GM12878 (cell line): ENCODE measurements around the gene SMAD5. TPM values are rescaled to one million over a fixed set of nuclear protein-coding genes. Genes with fewer than 3 reads are reported as not detected.

Experiments
- ATAC-seq: fragments of 200-7000 bp; cut with Tn5 transposase; 3 replicates; pipeline ENCODE4 v1.9.1; 2020; ENCODE audit warnings: mild to moderate bottlenecking, moderate library complexity
- BruUV-seq: library from RNA; stranded (reverse); fragments of 400-500 nt; replicated peaks from 2 replicates; lab custom pipeline; 2021; lab: Mats Ljungman, UMichigan
- CTCF ChIA-PET: fragments of 300-600 bp; sonication (Branson Sonifier 250); formaldehyde crosslinking; extraction: SDS; loops from one replicate; lab custom pipeline; 2021; ENCODE audit warnings: inconsistent platforms; lab: Yijun Ruan, JAX
- POLR2A ChIA-PET: fragments of 350-600 bp; formaldehyde crosslinking; extraction: SDS; loops from one replicate; lab custom pipeline; 2021; ENCODE audit warnings: inconsistent platforms; lab: Charles Lee
- RAD21 ChIA-PET: fragments of 300-600 bp; sonication (Branson Sonifier 250); formaldehyde crosslinking; loops from one replicate; lab custom pipeline; 2023; ENCODE audit warnings: antibody characterized with exemption; ENCODE audit not compliant: unreplicated experiment; lab: Charles Lee
- SMC1A ChIA-PET: fragments of 300-600 bp; sonication (Branson Sonifier 250); formaldehyde crosslinking; loops from one replicate; lab custom pipeline; 2023; ENCODE audit not compliant: unreplicated experiment, uncharacterized antibody; lab: Charles Lee
- DNase-seq: peaks from one replicate; pipeline ENCODE4 v3.0.0-alpha.2; 2011; ENCODE audit warnings: low read depth, low spot score
- FAIRE-seq: peaks from 3 replicates; lab custom pipeline; 2011; peaks lifted over from hg19 to GRCh38; lab: Jason Lieb, UNC
- H2AFZ ChIP-seq: 2 replicates; pipeline ENCODE4 v1.6.0; 2011; ENCODE audit warnings: low read depth, low read length, control low read depth; ENCODE audit not compliant: control insufficient read depth
- H3K27ac ChIP-seq: 2 replicates; pipeline ENCODE4 v1.5.1; 2011; ENCODE audit warnings: control low read depth; ENCODE audit not compliant: control insufficient read depth, insufficient read depth
- H3K27me3 ChIP-seq, 2 experiments: replicated peaks in 1 of 2; 2 replicates each; pipeline versions ENCODE4 v1.6.0 to v1.6.1; 2011; ENCODE audit warnings: low read length in 1 of 2; ENCODE audit not compliant: control insufficient read depth in 2 of 2, insufficient read depth in 2 of 2
- H3K36me3 ChIP-seq, 2 experiments: 2 replicates each; pipeline ENCODE4 v1.5.1; 2011; ENCODE audit warnings: low read length in 1 of 2; ENCODE audit not compliant: control insufficient read depth in 2 of 2, insufficient read depth in 2 of 2
- H3K4me1 ChIP-seq: 2 replicates; pipeline ENCODE4 v1.6.1; 2011; ENCODE audit warnings: mild to moderate bottlenecking, low read length, moderate library complexity, mixed read lengths; ENCODE audit not compliant: control insufficient read depth, insufficient read depth
- H3K4me2 ChIP-seq: 2 replicates; pipeline ENCODE4 v1.6.0; 2011; ENCODE audit warnings: control low read depth; ENCODE audit not compliant: control insufficient read depth, insufficient read depth
- H3K4me3 ChIP-seq: fragments of 200-600 bp; sonication (generic); 2 replicates; pipeline ENCODE4 v1.5.1; 2016
- H3K79me2 ChIP-seq: 2 replicates; pipeline ENCODE4 v1.6.0; 2011; ENCODE audit warnings: low read length; ENCODE audit not compliant: control insufficient read depth, insufficient read depth
- H3K9ac ChIP-seq: 2 replicates; pipeline ENCODE4 v1.8.0; 2011; ENCODE audit warnings: low read length, control low read depth, mixed read lengths; ENCODE audit not compliant: control insufficient read depth, insufficient read depth
- H3K9me3 ChIP-seq: replicated peaks from 3 replicates; pipeline ENCODE4 v1.5.1; 2011; ENCODE audit warnings: mild to moderate bottlenecking, low read length; ENCODE audit not compliant: control insufficient read depth, insufficient read depth
- H4K20me1 ChIP-seq: 2 replicates; pipeline ENCODE4 v1.6.0; 2011; ENCODE audit not compliant: control insufficient read depth, insufficient read depth
- EZH2 ChIP-seq: IDR thresholded peaks from 2 replicates; pipeline ENCODE4 v1.6.1; 2012; ENCODE audit warnings: low read depth, mild to moderate bottlenecking, control low read depth, inconsistent platforms, low read length, borderline replicate concordance; ENCODE audit not compliant: control insufficient read depth
- MYB ChIP-seq: fragments of 150-350 bp; IDR thresholded peaks from 2 replicates; pipeline ENCODE4 v1.6.1; 2014; ENCODE audit warnings: mild to moderate bottlenecking, low read depth, low read length, borderline replicate concordance
- PKNOX1 ChIP-seq: fragments of 450-650 bp; IDR thresholded peaks from 2 replicates; pipeline ENCODE4 v1.6.1; 2016; ENCODE audit warnings: mild to moderate bottlenecking
- RCOR1 ChIP-seq: conservative IDR thresholded peaks from 2 replicates; pipeline ENCODE4 v1.6.1; 2012; ENCODE audit warnings: low read depth, low read length, improper control_type of control experiment
- RUNX3 ChIP-seq: IDR thresholded peaks from 2 replicates; pipeline ENCODE4 v1.6.1; 2012; ENCODE audit warnings: low read length, inconsistent platforms
- SMC3 ChIP-seq: IDR thresholded peaks from 2 replicates; pipeline ENCODE4 v1.6.1; 2011; ENCODE audit warnings: low read length, improper control_type of control experiment, borderline replicate concordance
- SPI1 ChIP-seq: IDR thresholded peaks from 2 replicates; pipeline ENCODE4 v1.6.1; 2011; ENCODE audit warnings: low read depth, mild to moderate bottlenecking, low read length, moderate library complexity, borderline replicate concordance; ENCODE audit not compliant: insufficient read depth
- TCF3 ChIP-seq: IDR thresholded peaks from 2 replicates; pipeline ENCODE4 v1.6.1; 2012; ENCODE audit warnings: low read depth, mild to moderate bottlenecking, low read length, borderline replicate concordance; ENCODE audit not compliant: insufficient read depth
- WGBS: methylation state at CpG from one replicate; pipeline ENCODE4 v1.1.6; 2016; ENCODE audit warnings: low lambda C conversion rate; ENCODE audit not compliant: insufficient replicate concordance, insufficient coverage; ENCODE audit errors: missing lambda C conversion rate; 5-methylcytosine and 5-hydroxymethylcytosine counted together
- in situ Hi-C: fragments of 300-500 bp; cut with MboI; formaldehyde crosslinking; loops from 9 replicates; pipeline ENCODE4 v1.14.3; 2018; ENCODE audit warnings: mixed read lengths
- intact Hi-C: fragments of 100-400 bp; cut with micrococcal nuclease; formaldehyde crosslinking; loops from one replicate; pipeline ENCODE4 v1.14.2; 2022; ENCODE audit not compliant: unreplicated experiment
- polyA plus RNA-seq, 11 experiments: library from polyadenylated mRNA; depleted of rRNA in 4 of 11; unstranded in 6 of 11; stranded (reverse) in 5 of 11; fragments of >200 nt; fragmentation: Nextera tagmentation in 4 of 11; fragmentation: Illumina TruSeq in 1 of 11; extraction: Ambion mirVana in 4 of 11; extraction: Trizol in 1 of 11; gene quantifications; 1 replicate in 1 of 11; 2 replicates in 10 of 11; pipeline versions ENCODE4 v1.2.1 to v1.2.3, GENCODE V29; 2011 to 2016; ENCODE audit warnings: inconsistent platforms in 2 of 11, missing spikeins in 2 of 11, low read depth in 1 of 11
- total RNA-seq, 4 experiments: library from RNA; depleted of rRNA in 3 of 4; stranded (reverse); fragments of >200 nt in 3 of 4; fragmentation: Illumina TruSeq in 1 of 4; extraction: Trizol in 1 of 4; gene quantifications; 2 replicates each; pipeline versions ENCODE4 v1.2.1 to v1.2.3, GENCODE V29; 2013 to 2021

SMAD5 gene
- total and polyA plus RNA-seq, 10 of the 15 experiments (the other 5 are each of a cell fraction or from before 2014, with no cell fraction given) = 3.6 to 40.6 (median 11.7) TPM

GRCh38 chr5:136164226-136164625 is 31.6 kb downstream of the SMAD5 start:
- no peak overlapping the region for H3K27ac ChIP-seq
- H3K4me3 ChIP-seq = no peak overlapping the region
- peak; percentile 40; the same call in 1 of the 3 replicates for ATAC-seq
- POLR2A ChIA-PET = interaction anchor here (0.5 kb wide), 1 partner anchor 39 kb away, joined by 3 read pairs; no protein-coding TSS in a partner anchor
- SMC1A ChIA-PET = interaction anchor here (0.7 to 3.6 kb wide), 12 partner anchors 16 to 186 kb away, joined by 3 to 12 read pairs (median 3); partner anchors contain the start of gene SMAD5
- no peaks in the 10 kb centered on the region; a peak in 1 of 4 replicates for H3K36me3 ChIP-seq
- intact Hi-C loops = no loop called here
- no peak for DNase-seq
- H3K4me1 ChIP-seq = peaks cover 8% of the 10 kb centered on the region; the same call in 1 of the 2 replicates
- FAIRE-seq = no peak
- H3K9me3 ChIP-seq = no peaks in the 10 kb centered on the region
- H4K20me1 ChIP-seq = no peaks in the 10 kb centered on the region
- no peak overlapping the region for H2AFZ ChIP-seq
- H3K27me3 ChIP-seq = no peaks in the 10 kb centered on the region
- 91% methylated on average over 1 of the region's 1 CpG for WGBS
- RAD21 ChIA-PET = interaction anchor here (1.6 kb wide), 1 partner anchor 8 kb away, joined by 3 read pairs; no protein-coding TSS in a partner anchor
- CTCF ChIA-PET = interaction anchor here (0.8 to 1.7 kb wide), 6 partner anchors 8 to 101 kb away, joined by 3 to 16 read pairs (median 4); no protein-coding TSS in a partner anchor
- no peaks in the 10 kb centered on the region; the same call in 1 of the 2 replicates for H3K79me2 ChIP-seq
- TF ChIP-seq PKNOX1 (no peak), RUNX3 (peak; percentile 63)
- TF ChIP-seq, all 136 proteins: peak for 1
- Histone ChIP-seq H3K9ac (no peak overlapping the region), H3K4me2 (no peak overlapping the region)
- in situ Hi-C loops = no loop called here
- no TSS peak for BruUV-seq

GRCh38 chr5:136166909-136167308 is 34.3 kb downstream of the SMAD5 start:
- ChIA-PET POLR2A (interaction anchor here (1.1 kb wide), 1 partner anchor 85 kb away, joined by 3 read pairs; no protein-coding TSS in a partner anchor), RAD21 (interaction anchor here (0.7 kb wide), 2 partner anchors 35 to 87 kb away, joined by 3 to 5 read pairs; partner anchors contain the start of gene SMAD5), SMC1A (interaction anchor here (0.6 to 2.4 kb wide), 6 partner anchors 8 to 228 kb away, joined by 3 to 12 read pairs (median 4); partner anchors contain the start of gene SMAD5), CTCF (interaction anchor here (8.3 kb wide), 1 partner anchor 86 kb away, joined by 64 read pairs; no protein-coding TSS in a partner anchor)
- FAIRE-seq (peak; percentile 85), ATAC-seq (peak; percentile 84), DNase-seq (peak; percentile 21)
- no TSS peak for BruUV-seq
- H3K79me2 ChIP-seq = no peaks in the 10 kb centered on the region
- in situ Hi-C loops = no loop called here
- H3K9me3 ChIP-seq = no peaks in the 10 kb centered on the region
- no peak overlapping the region for H2AFZ ChIP-seq
- H3K36me3 ChIP-seq = peaks cover 0 to 6% of the 10 kb centered on the region in 2 experiments; a peak in 3 of 4 replicates
- H3K4me3 ChIP-seq = no peak overlapping the region
- peaks cover 8% of the 10 kb centered on the region; the same call in 1 of the 2 replicates for H3K4me1 ChIP-seq
- peak overlapping the region; percentile 27 for H3K4me2 ChIP-seq
- H3K27ac ChIP-seq = no peak overlapping the region
- H4K20me1 ChIP-seq = no peaks in the 10 kb centered on the region
- WGBS = 2% methylated on average over 4 of the region's 4 CpGs
- no peak overlapping the region for H3K9ac ChIP-seq
- no peaks in the 10 kb centered on the region for H3K27me3 ChIP-seq
- intact Hi-C loops = no loop called here
- TF ChIP-seq RUNX3 = 0 out of 2 replicates have a peak, but pooled peaks have one; percentile 20
- TF ChIP-seq TCF3 = 0 out of 2 replicates have a peak, but pooled peaks have one; percentile 11
- TF ChIP-seq RCOR1 = no peak
- no peak for TF ChIP-seq SMC3
- no peak for TF ChIP-seq EZH2
- TF ChIP-seq SPI1 = peak; percentile 74; the same call in 1 of the 2 replicates
- TF ChIP-seq MYB = no peak
